Dendritic cell treated with granulocyte-macrophage colony-stimulating factor and Interleukin-4, amounts not matched to agents 40 ng/mL and 50 ng/mL, for 4 days (primary cell): ENCODE results near the gene MT1F.
A peak's percentile ranks its signal among the peaks of the same experiment; 100 is the strongest.
"Not testable (repeated sequence)": the region's sequence is repeated elsewhere in the genome, so short reads cannot be mapped to it uniquely, and the experiment has no call there.

Source experiments
- H3K27ac Mint-ChIP-seq: one replicate; pipeline ENCODE4 v1.8.0; 2022; ENCODE audit warnings: mild to moderate bottlenecking, mixed read lengths
- H3K27me3 Mint-ChIP-seq: one replicate; pipeline ENCODE4 v1.8.0; 2022; ENCODE audit warnings: mild to moderate bottlenecking, mixed read lengths
- H3K36me3 Mint-ChIP-seq: one replicate; pipeline ENCODE4 v1.8.0; 2022; ENCODE audit warnings: low read depth, mixed read lengths
- H3K4me1 Mint-ChIP-seq: one replicate; pipeline ENCODE4 v1.8.0; 2022; ENCODE audit warnings: low read depth, mixed read lengths
- H3K4me3 Mint-ChIP-seq: one replicate; pipeline ENCODE4 v1.8.0; 2022; ENCODE audit warnings: mild to moderate bottlenecking, moderate library complexity, mixed read lengths
- H3K9me3 Mint-ChIP-seq: one replicate; pipeline ENCODE4 v1.8.0; 2022; ENCODE audit warnings: mixed read lengths
- intact Hi-C: fragments of 100-400 bp; cut with micrococcal nuclease; formaldehyde crosslinking; loops from one replicate; pipeline ENCODE4 v1.15.0; 2022

Gene MT1F

GRCh38 chr16:56645311-56645710 is 12.4 kb upstream of the MT1F start:
- H3K27ac Mint-ChIP-seq, result no peak overlapping the region
- no peaks in the 10 kb centered on the region for H3K36me3 Mint-ChIP-seq
- no peak overlapping the region for H3K4me3 Mint-ChIP-seq
- peaks cover 83% of the 10 kb centered on the region for H3K27me3 Mint-ChIP-seq
- intact Hi-C loops, result no loop called here
- H3K4me1 Mint-ChIP-seq, result peaks cover 23% of the 10 kb centered on the region
- H3K9me3 Mint-ChIP-seq, result no peaks in the 10 kb centered on the region

GRCh38 chr16:56645838-56646237 is 11.9 kb upstream of the MT1F start:
- peaks cover 23% of the 10 kb centered on the region for H3K4me1 Mint-ChIP-seq
- no peaks in the 10 kb centered on the region for H3K36me3 Mint-ChIP-seq
- intact Hi-C loops, result no loop called here
- H3K27me3 Mint-ChIP-seq, result peaks cover 78% of the 10 kb centered on the region
- no peak overlapping the region for H3K4me3 Mint-ChIP-seq
- H3K27ac Mint-ChIP-seq, result no peak overlapping the region
- no peaks in the 10 kb centered on the region for H3K9me3 Mint-ChIP-seq

GRCh38 chr16:56647641-56648431 is 9.9 kb upstream of the MT1F start:
- Mint-ChIP-seq H3K4me3 (no peak overlapping the region), H3K4me1 (peaks cover 20% of the 10 kb centered on the region), H3K36me3 (no peaks in the 10 kb centered on the region), H3K9me3 (no peaks in the 10 kb centered on the region), H3K27ac (no peak overlapping the region), H3K27me3 (peaks cover 83% of the 10 kb centered on the region)
- intact Hi-C loops, result no loop called here

- Mint-ChIP-seq H3K4me1 (peaks cover 9% of the 10 kb centered on the region), H3K4me3 (no peak overlapping the region), H3K27me3 (peaks cover 79% of the 10 kb centered on the region), H3K27ac (no peak overlapping the region), H3K36me3 (no peaks in the 10 kb centered on the region), H3K9me3 (no peaks in the 10 kb centered on the region)
- intact Hi-C loops, result no loop called here
Observed at GRCh38 chr16:56649271-56649670, 8.5 kb upstream of the MT1F start.

- intact Hi-C loops, result no loop called here
- H3K27ac Mint-ChIP-seq, result no peak overlapping the region
- no peaks in the 10 kb centered on the region for H3K36me3 Mint-ChIP-seq
- H3K27me3 Mint-ChIP-seq, result peaks cover 75% of the 10 kb centered on the region
- peaks cover 15% of the 10 kb centered on the region for H3K4me1 Mint-ChIP-seq
- H3K4me3 Mint-ChIP-seq, result no peak overlapping the region
- no peaks in the 10 kb centered on the region for H3K9me3 Mint-ChIP-seq
Observed at GRCh38 chr16:56649820-56650219, 7.9 kb upstream of the MT1F start.

GRCh38 chr16:56651586-56651985 is 6.2 kb upstream of the MT1F start, which contains the start of gene MT1B:
MT1B (plus strand) TSS chr16:56651886; CDS start chr16:56651954, 68 bp downstream.
- Mint-ChIP-seq H3K27me3 (peaks cover 62% of the 10 kb centered on the region), H3K4me3 (no peak within 1 kb of the TSS), H3K27ac (no peak within 1 kb of the TSS), H3K9me3 (no peaks in the 10 kb centered on the region), H3K36me3 (no peaks in the 10 kb centered on the region), H3K4me1 (peaks cover 15% of the 10 kb centered on the region)
- intact Hi-C loops, result no loop called here

GRCh38 chr16:56652600-56652999 is 5.2 kb upstream of the MT1F start:
- Mint-ChIP-seq H3K4me1 (peaks cover 21% of the 10 kb centered on the region), H3K27me3 (peaks cover 58% of the 10 kb centered on the region), H3K27ac (no peak overlapping the region), H3K4me3 (no peak overlapping the region), H3K9me3 (no peaks in the 10 kb centered on the region), H3K36me3 (no peaks in the 10 kb centered on the region)
- intact Hi-C loops, result no loop called here

GRCh38 chr16:56653218-56653617 is 4.5 kb upstream of the MT1F start:
- Mint-ChIP-seq H3K27ac (no peak overlapping the region), H3K9me3 (no peaks in the 10 kb centered on the region), H3K36me3 (no peaks in the 10 kb centered on the region), H3K4me1 (peaks cover 27% of the 10 kb centered on the region), H3K27me3 (peaks cover 57% of the 10 kb centered on the region), H3K4me3 (no peak overlapping the region)
- intact Hi-C loops, result no loop called here

GRCh38 chr16:56658327-56658875 is 642 bp downstream of the MT1F start:
- no peaks in the 10 kb centered on the region for H3K36me3 Mint-ChIP-seq
- H3K27me3 Mint-ChIP-seq, result peaks cover 63% of the 10 kb centered on the region
- peaks cover 37% of the 10 kb centered on the region for H3K4me1 Mint-ChIP-seq
- H3K9me3 Mint-ChIP-seq, result no peaks in the 10 kb centered on the region
- intact Hi-C loops, result no loop called here
- peak overlapping the region; percentile 28 for H3K27ac Mint-ChIP-seq
- peak overlapping the region; percentile 85 for H3K4me3 Mint-ChIP-seq

- Mint-ChIP-seq H3K4me3 (no peak overlapping the region), H3K36me3 (no peaks in the 10 kb centered on the region), H3K4me1 (peaks cover 27% of the 10 kb centered on the region), H3K27ac (no peak overlapping the region), H3K27me3 (peaks cover 86% of the 10 kb centered on the region), H3K9me3 (no peaks in the 10 kb centered on the region)
- intact Hi-C loops, result no loop called here
Observed at GRCh38 chr16:56662357-56663354, 4.9 kb downstream of the MT1F start.

- Mint-ChIP-seq H3K9me3 (no peaks in the 10 kb centered on the region), H3K4me3 (no peak overlapping the region), H3K27ac (no peak overlapping the region), H3K36me3 (no peaks in the 10 kb centered on the region), H3K27me3 (peaks cover 87% of the 10 kb centered on the region), H3K4me1 (peaks cover 33% of the 10 kb centered on the region)
- intact Hi-C loops, result no loop called here
Observed at GRCh38 chr16:56664506-56664905, 6.7 kb downstream of the MT1F start.

- H3K9me3 Mint-ChIP-seq, H3K27ac Mint-ChIP-seq, H3K36me3 Mint-ChIP-seq, intact Hi-C loops, H3K4me3 Mint-ChIP-seq: not testable (repeated sequence)
- Mint-ChIP-seq H3K4me1 (peaks cover 41% of the 10 kb centered on the region), H3K27me3 (peaks cover 91% of the 10 kb centered on the region)
Observed at GRCh38 chr16:56665286-56666261, 7.8 kb downstream of the MT1F start.
